ENCODE data around the gene TRMT13. TPM values are rescaled to one million over a fixed set of nuclear protein-coding genes. Genes with fewer than 3 reads are reported as not detected.

TRMT13 gene
- total RNA-seq, 4 donors from 2014 or later: 3.7 to 25.4 (median 16.7) TPM

GRCh38 chr1:100115524-100115923 lies 17.4 kb upstream of the TRMT13 start:
- intact Hi-C loops (cut with DNase I; ENCODE audit: low total_unique reads): no loop called here

GRCh38 chr1:100122177-100122576 lies 10.8 kb upstream of the TRMT13 start:
- H3K36me3 ChIP-seq: peaks cover 0 to 4% (median 0%) of the 10 kb centered on the region in 4 donors
- no peak overlapping the region for H3K4me3 ChIP-seq
- H3K4me1 ChIP-seq: no peaks in the 10 kb centered on the region
- no peaks in the 10 kb centered on the region for H3K9me3 ChIP-seq
- intact Hi-C loops (cut with DNase I; ENCODE audit: low total_unique reads) (no loop called here), in situ Hi-C loops (cut with MboI; ENCODE audit: low pct_ligation_motif_present in 1 of 4, low pct_unique_long_range_greater_than_20kb in 1 of 4, low sequenced_read_pairs in 3 of 4) (no loop called here)
- H3K27me3 ChIP-seq: no peaks in the 10 kb centered on the region
- TF ChIP-seq POLR2A (IDR thresholded peaks at IDR 0.05): no peak
- TF ChIP-seq POLR2AphosphoS5 (IDR thresholded peaks at IDR 0.05): no peak
- no peak overlapping the region for H3K27ac ChIP-seq
- no peak for DNase-seq
- 84 to 93% methylated on average over 1 of the region's 1 CpG for WGBS, 2 donors (ENCODE audit: low coverage in 1 of 2)

More at GRCh38 chr1:100115524-100115923, 17.4 kb upstream of the TRMT13 start:
- Histone ChIP-seq H3K36me3 (peaks cover 0 to 4% (median 0%) of the 10 kb centered on the region in 4 donors), H3K27ac (no peak overlapping the region), H3K4me1 (no peaks in the 10 kb centered on the region), H3K4me3 (no peak overlapping the region), H3K27me3 (no peaks in the 10 kb centered on the region), H3K9me3 (no peaks in the 10 kb centered on the region)
- DNase-seq: no peak
- 94 to 96% methylated on average over 4 of the region's 4 CpGs for WGBS, 2 donors (ENCODE audit: low coverage in 1 of 2)
- in situ Hi-C loops (cut with MboI; ENCODE audit: low pct_ligation_motif_present in 1 of 4, low pct_unique_long_range_greater_than_20kb in 1 of 4, low sequenced_read_pairs in 3 of 4): no loop called here
- TF ChIP-seq EP300 (IDR thresholded peaks at IDR 0.05; ENCODE audit: low read depth): no peak
- TF ChIP-seq CTCF (IDR thresholded peaks at IDR 0.05): no peak
- no peak for TF ChIP-seq POLR2AphosphoS5 (IDR thresholded peaks at IDR 0.05)
- TF ChIP-seq POLR2A (IDR thresholded peaks at IDR 0.05): no peak

- WGBS, 2 donors (ENCODE audit: low coverage in 1 of 2): 65 to 100% methylated on average over 1 of the region's 1 CpG
- no peak for DNase-seq
- H3K4me1 ChIP-seq: peaks cover 6 to 8% (median 7%) of the 10 kb centered on the region in 4 donors
- no peak for TF ChIP-seq POLR2A (IDR thresholded peaks at IDR 0.05)
- no peak for TF ChIP-seq EP300 (IDR thresholded peaks at IDR 0.05; ENCODE audit: low read depth)
- no peak for TF ChIP-seq CTCF (IDR thresholded peaks at IDR 0.05)
- TF ChIP-seq POLR2AphosphoS5 (IDR thresholded peaks at IDR 0.05): no peak
- no peaks in the 10 kb centered on the region for H3K27me3 ChIP-seq
- intact Hi-C loops (cut with DNase I; ENCODE audit: low total_unique reads): no loop called here
- no peaks in the 10 kb centered on the region for H3K9me3 ChIP-seq
- in situ Hi-C loops (cut with MboI; ENCODE audit: low pct_ligation_motif_present in 1 of 4, low pct_unique_long_range_greater_than_20kb in 1 of 4, low sequenced_read_pairs in 3 of 4): loop anchor here in 1 of 4 donors (25.0 kb wide), 1 partner anchor 335 kb away; no protein-coding TSS in a partner anchor
- no peak overlapping the region for H3K4me3 ChIP-seq
- no peak overlapping the region for H3K27ac ChIP-seq
- no peaks in the 10 kb centered on the region for H3K36me3 ChIP-seq
Measured at GRCh38 chr1:100127226-100127625, 5.7 kb upstream of the TRMT13 start.

GRCh38 chr1:100130552-100131077 lies 2.3 kb upstream of the TRMT13 start:
- Histone ChIP-seq H3K4me3 (no peak overlapping the region), H3K36me3 (no peaks in the 10 kb centered on the region), H3K27ac (no peak overlapping the region), H3K4me1 (peaks cover 15 to 20% (median 16%) of the 10 kb centered on the region in 4 donors), H3K27me3 (no peaks in the 10 kb centered on the region), H3K9me3 (no peaks in the 10 kb centered on the region)
- in situ Hi-C loops (cut with MboI; ENCODE audit: low pct_ligation_motif_present in 1 of 4, low pct_unique_long_range_greater_than_20kb in 1 of 4, low sequenced_read_pairs in 3 of 4) (loop anchor here in 1 of 4 donors (25.0 kb wide), 1 partner anchor 332 kb away; no protein-coding TSS in a partner anchor), intact Hi-C loops (cut with DNase I; ENCODE audit: low total_unique reads) (loop anchor here (5.0 kb wide), 1 partner anchor 137 kb away; the partner anchor contains the start of gene RTCA)
- WGBS, 2 donors (ENCODE audit: low coverage in 1 of 2): 72 to 91% methylated on average over 5 of the region's 5 CpGs
- TF ChIP-seq CTCF (IDR thresholded peaks at IDR 0.05) (no peak), POLR2A (IDR thresholded peaks at IDR 0.05) (no peak), EP300 (IDR thresholded peaks at IDR 0.05; ENCODE audit: low read depth) (no peak), POLR2AphosphoS5 (IDR thresholded peaks at IDR 0.05) (no peak)
- DNase-seq: no peak

Data from transverse colon (tissue), 4 donors.